Activated naive CD8-positive, alpha-beta T cell treated with anti-CD3 and anti-CD28 coated beads, Interleukin-2, amount 50 U/mL, for 24 hours (primary cell): Measurements from ENCODE around the gene UGT2A2.
"Not testable (repeated sequence)": the region's sequence is repeated elsewhere in the genome, so short reads cannot be mapped to it uniquely, and the experiment has no call there.

Experiments
- ATAC-seq: fragments of 150-1000 bp; cut with Tn5 transposase; one replicate; pipeline ENCODE4 v1.10.0; 2021
- DNase-seq: peaks from one replicate; pipeline ENCODE4 v3.0.0; 2021
- H3K27ac Mint-ChIP-seq: one replicate; pipeline ENCODE4 v1.8.0; 2021; ENCODE audit warnings: mild to moderate bottlenecking, mixed read lengths
- H3K27me3 Mint-ChIP-seq: one replicate; pipeline ENCODE4 v1.8.0; 2021; ENCODE audit warnings: mixed read lengths
- H3K36me3 Mint-ChIP-seq: one replicate; pipeline ENCODE4 v1.8.0; 2021; ENCODE audit warnings: low read depth, mixed read lengths
- H3K4me1 Mint-ChIP-seq: one replicate; pipeline ENCODE4 v1.8.0; 2021; ENCODE audit warnings: mixed read lengths
- H3K4me3 Mint-ChIP-seq: one replicate; pipeline ENCODE4 v1.8.0; 2021; ENCODE audit warnings: mild to moderate bottlenecking, moderate library complexity, mixed read lengths
- H3K9me3 Mint-ChIP-seq: one replicate; pipeline ENCODE4 v1.8.0; 2021; ENCODE audit warnings: mixed read lengths

The UGT2A2 gene

GRCh38 chr4:69639542-69639941 is at the start of gene UGT2A2:
TSS of gene UGT2A2 (minus strand) at chr4:69639642. CDS start at chr4:69639640, 2 bp downstream.
- Mint-ChIP-seq H3K4me3 (no peak within 1 kb of the TSS), H3K9me3 (no peaks in the 10 kb centered on the region), H3K36me3 (no peaks in the 10 kb centered on the region), H3K27me3 (no peaks in the 10 kb centered on the region), H3K27ac (no peak within 1 kb of the TSS), H3K4me1 (no peaks in the 10 kb centered on the region)
- no peak for DNase-seq
- no peak for ATAC-seq

GRCh38 chr4:69684804-69685203 is 45.4 kb upstream of the UGT2A2 start:
- Mint-ChIP-seq H3K27ac (no peak overlapping the region), H3K36me3 (no peaks in the 10 kb centered on the region), H3K4me1 (peaks cover 2% of the 10 kb centered on the region), H3K4me3 (no peak overlapping the region), H3K27me3 (peaks cover 4% of the 10 kb centered on the region), H3K9me3 (no peaks in the 10 kb centered on the region)
- ATAC-seq (no peak), DNase-seq (no peak)

- no peak overlapping the region for H3K27ac Mint-ChIP-seq
- H3K4me1 Mint-ChIP-seq = no peaks in the 10 kb centered on the region
- H3K27me3 Mint-ChIP-seq = peaks cover 5% of the 10 kb centered on the region
- H3K9me3 Mint-ChIP-seq = no peaks in the 10 kb centered on the region
- no peaks in the 10 kb centered on the region for H3K36me3 Mint-ChIP-seq
- DNase-seq (no peak), ATAC-seq (no peak)
- H3K4me3 Mint-ChIP-seq = no peak overlapping the region
These were observed 29.2 kb upstream of the UGT2A2 start for GRCh38 chr4:69668680-69669079.

GRCh38 chr4:69664009-69664408 is 24.6 kb upstream of the UGT2A2 start:
- not testable (repeated sequence) for H3K4me1 Mint-ChIP-seq, H3K4me3 Mint-ChIP-seq, H3K9me3 Mint-ChIP-seq, H3K27ac Mint-ChIP-seq, DNase-seq, H3K27me3 Mint-ChIP-seq, H3K36me3 Mint-ChIP-seq, ATAC-seq

GRCh38 chr4:69661130-69661803 is 21.8 kb upstream of the UGT2A2 start:
- not testable (repeated sequence) for ATAC-seq, H3K4me3 Mint-ChIP-seq, H3K4me1 Mint-ChIP-seq, DNase-seq, H3K27me3 Mint-ChIP-seq, H3K27ac Mint-ChIP-seq, H3K9me3 Mint-ChIP-seq, H3K36me3 Mint-ChIP-seq

- Mint-ChIP-seq H3K36me3 (no peaks in the 10 kb centered on the region), H3K27me3 (no peaks in the 10 kb centered on the region), H3K9me3 (peaks cover 5% of the 10 kb centered on the region), H3K4me3 (no peak overlapping the region), H3K4me1 (no peaks in the 10 kb centered on the region), H3K27ac (no peak overlapping the region)
- ATAC-seq (no peak), DNase-seq (no peak)
These were observed 18.7 kb upstream of the UGT2A2 start for GRCh38 chr4:69658133-69658532.

GRCh38 chr4:69656653-69657158 is 17.3 kb upstream of the UGT2A2 start:
- Mint-ChIP-seq H3K4me3 (no peak overlapping the region), H3K4me1 (no peaks in the 10 kb centered on the region), H3K9me3 (no peaks in the 10 kb centered on the region), H3K36me3 (no peaks in the 10 kb centered on the region), H3K27ac (no peak overlapping the region), H3K27me3 (no peaks in the 10 kb centered on the region)
- DNase-seq = no peak
- ATAC-seq = no peak

DNA sequence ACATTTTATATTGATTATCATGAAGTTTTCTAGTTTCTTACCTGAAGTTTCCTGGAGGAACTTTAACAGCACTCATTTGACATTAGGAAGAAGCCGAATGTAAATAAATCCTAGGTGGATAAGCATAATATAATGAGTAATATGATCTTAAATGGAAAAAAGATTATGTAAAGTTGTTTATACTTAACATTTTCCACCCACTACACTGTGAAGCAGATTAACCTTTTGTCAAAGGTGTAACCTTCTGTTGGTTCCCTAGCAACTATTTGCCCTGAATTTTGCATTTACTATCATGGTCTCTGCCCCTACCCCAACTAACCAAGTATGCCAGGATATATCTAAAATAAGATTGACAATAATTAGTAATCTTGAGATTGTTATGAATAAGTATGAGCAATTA is 13.7 kb upstream of the UGT2A2 start, which contains the start of gene UGT2A1:
Gene UGT2A1 (minus strand): TSS at position 101 of the 400 bp plus-strand sequence. CDS start 5,603 bp downstream, outside the sequence.
- DNase-seq (no peak), ATAC-seq (no peak)
- Mint-ChIP-seq H3K27ac (no peak within 1 kb of the TSS), H3K4me3 (no peak within 1 kb of the TSS), H3K9me3 (no peaks in the 10 kb centered on the region), H3K27me3 (no peaks in the 10 kb centered on the region), H3K36me3 (no peaks in the 10 kb centered on the region), H3K4me1 (no peaks in the 10 kb centered on the region)

DNA sequence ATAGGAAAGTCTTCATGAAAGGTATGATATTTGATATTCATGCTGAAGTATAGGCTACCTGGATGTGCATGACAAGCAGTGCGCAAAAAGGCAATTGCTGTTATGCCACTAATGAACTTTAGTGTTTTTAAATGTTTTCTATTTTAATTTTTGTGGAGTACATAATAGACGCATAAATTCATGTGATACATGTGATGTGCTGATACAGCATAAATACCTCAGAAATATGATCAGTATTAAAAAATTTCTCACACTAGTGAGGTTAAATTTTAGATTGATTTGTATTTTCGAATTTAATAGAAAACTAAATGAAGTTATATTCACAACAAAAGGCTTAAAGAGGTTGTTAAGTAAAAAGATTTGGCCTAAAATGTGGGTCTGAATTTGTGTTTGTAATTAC is 11.4 kb upstream of the UGT2A2 start:
- ATAC-seq (no peak), DNase-seq (no peak)
- H3K4me3 Mint-ChIP-seq = no peak overlapping the region
- H3K27me3 Mint-ChIP-seq = no peaks in the 10 kb centered on the region
- no peak overlapping the region for H3K27ac Mint-ChIP-seq
- no peaks in the 10 kb centered on the region for H3K4me1 Mint-ChIP-seq
- H3K9me3 Mint-ChIP-seq = no peaks in the 10 kb centered on the region
- no peaks in the 10 kb centered on the region for H3K36me3 Mint-ChIP-seq

GRCh38 chr4:69649629-69650028 is 10.2 kb upstream of the UGT2A2 start:
- Mint-ChIP-seq H3K4me1 (no peaks in the 10 kb centered on the region), H3K4me3 (no peak overlapping the region), H3K27ac (no peak overlapping the region), H3K9me3 (no peaks in the 10 kb centered on the region), H3K36me3 (no peaks in the 10 kb centered on the region), H3K27me3 (no peaks in the 10 kb centered on the region)
- DNase-seq (no peak), ATAC-seq (no peak)

- DNase-seq (no peak), ATAC-seq (no peak)
- Mint-ChIP-seq H3K36me3 (no peaks in the 10 kb centered on the region), H3K27ac (no peak overlapping the region), H3K4me3 (no peak overlapping the region), H3K4me1 (no peaks in the 10 kb centered on the region), H3K9me3 (no peaks in the 10 kb centered on the region), H3K27me3 (no peaks in the 10 kb centered on the region)
These were observed 9.8 kb upstream of the UGT2A2 start for GRCh38 chr4:69649207-69649606.

DNA sequence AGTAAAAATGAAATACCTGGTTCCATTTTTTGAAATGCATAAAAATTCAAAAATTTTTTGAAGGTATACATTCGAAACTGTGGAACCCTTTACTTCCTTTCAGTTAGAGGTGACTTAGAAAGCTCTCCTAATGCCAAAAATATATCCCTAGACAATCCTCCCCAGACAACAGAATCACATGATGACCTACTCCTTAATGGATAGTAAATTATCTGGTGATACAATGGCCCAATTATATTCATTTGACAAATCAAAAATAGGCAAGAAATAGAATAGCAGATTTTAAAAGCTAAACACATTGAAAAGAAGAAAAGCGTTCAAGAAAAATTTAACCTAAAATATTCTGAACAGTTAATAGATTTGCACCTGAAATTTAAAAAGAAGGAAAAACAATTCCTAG is 3.5 kb upstream of the UGT2A2 start:
- ATAC-seq (no peak), DNase-seq (no peak)
- H3K27ac Mint-ChIP-seq = no peak overlapping the region
- H3K4me3 Mint-ChIP-seq = no peak overlapping the region
- H3K4me1 Mint-ChIP-seq = no peaks in the 10 kb centered on the region
- no peaks in the 10 kb centered on the region for H3K9me3 Mint-ChIP-seq
- no peaks in the 10 kb centered on the region for H3K27me3 Mint-ChIP-seq
- H3K36me3 Mint-ChIP-seq = no peaks in the 10 kb centered on the region

DNA sequence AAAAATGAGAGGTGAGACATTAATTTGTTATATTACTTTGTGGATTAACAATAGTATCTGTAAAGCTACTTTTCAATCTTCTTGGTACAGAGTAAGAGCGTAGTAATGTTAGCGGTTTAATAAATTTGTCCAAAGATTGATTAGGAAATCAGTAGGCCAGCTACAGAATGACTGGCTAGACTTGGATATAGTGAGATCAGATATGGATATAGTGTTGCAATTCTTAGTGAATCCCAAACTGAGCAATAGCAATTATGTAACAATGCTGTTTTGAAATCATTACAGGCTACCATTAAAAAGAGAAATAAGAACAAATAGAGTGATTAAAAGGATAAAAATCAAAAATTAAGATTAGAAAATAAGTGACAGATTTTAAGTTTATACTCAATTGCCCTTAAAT is 847 bp upstream of the UGT2A2 start:
- DNase-seq (no peak), ATAC-seq (no peak)
- Mint-ChIP-seq H3K27ac (no peak overlapping the region), H3K4me3 (no peak overlapping the region), H3K27me3 (no peaks in the 10 kb centered on the region), H3K4me1 (no peaks in the 10 kb centered on the region), H3K36me3 (no peaks in the 10 kb centered on the region), H3K9me3 (no peaks in the 10 kb centered on the region)

DNA sequence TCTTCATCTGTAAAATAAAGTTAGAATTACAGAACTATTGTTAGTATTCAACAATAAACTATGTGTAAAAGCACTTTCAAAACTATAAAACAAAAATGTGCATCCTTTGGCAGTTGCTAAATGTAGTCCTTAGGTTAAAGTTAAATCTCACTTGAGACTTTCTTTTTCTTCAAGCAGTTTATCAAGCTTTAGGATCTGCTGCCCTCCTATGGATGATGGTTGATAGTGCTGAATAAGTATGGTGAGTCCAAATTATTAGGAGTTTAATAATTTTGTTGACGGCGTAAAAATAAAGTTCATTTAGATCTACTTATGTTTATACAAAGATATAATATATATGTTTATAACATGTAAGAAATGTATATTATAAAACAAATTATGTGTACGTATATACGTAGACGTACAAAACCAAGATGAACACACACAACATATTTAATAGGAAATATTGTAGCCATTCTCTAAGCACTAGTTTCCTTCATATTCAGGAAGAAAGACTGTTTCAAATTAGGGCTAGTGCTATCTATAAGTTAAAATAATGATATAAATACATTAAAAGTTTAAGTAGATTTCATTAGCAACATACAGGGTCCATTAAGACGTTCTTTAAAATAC is 22.3 kb downstream of the UGT2A2 start:
- DNase-seq (no peak), ATAC-seq (no peak)
- Mint-ChIP-seq H3K9me3 (peaks cover 5% of the 10 kb centered on the region), H3K27me3 (no peaks in the 10 kb centered on the region), H3K4me3 (no peak overlapping the region), H3K27ac (no peak overlapping the region), H3K4me1 (no peaks in the 10 kb centered on the region), H3K36me3 (no peaks in the 10 kb centered on the region)

DNA sequence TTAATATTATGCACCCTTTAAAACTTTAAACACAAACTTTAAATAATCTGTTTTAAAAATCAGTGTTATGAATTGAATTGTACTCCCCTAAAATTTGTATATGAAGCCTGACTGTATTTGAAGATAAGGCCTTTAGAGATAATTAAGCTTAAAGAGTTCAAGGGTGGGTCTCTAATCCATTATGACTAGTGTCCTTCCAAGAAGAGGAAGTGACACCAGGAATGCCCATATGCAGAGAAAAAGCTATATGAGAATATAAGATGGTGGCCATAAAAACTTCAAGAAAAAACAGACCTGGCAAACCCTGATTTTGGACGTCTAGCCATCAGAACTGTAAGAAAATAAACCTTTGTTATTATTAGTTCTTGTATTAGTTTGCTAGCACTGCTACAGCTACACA is 29.0 kb downstream of the UGT2A2 start:
- no peak overlapping the region for H3K27ac Mint-ChIP-seq
- ATAC-seq = no peak
- no peaks in the 10 kb centered on the region for H3K4me1 Mint-ChIP-seq
- H3K36me3 Mint-ChIP-seq = no peaks in the 10 kb centered on the region
- no peak for DNase-seq
- no peaks in the 10 kb centered on the region for H3K27me3 Mint-ChIP-seq
- no peak overlapping the region for H3K4me3 Mint-ChIP-seq
- peaks cover 3% of the 10 kb centered on the region for H3K9me3 Mint-ChIP-seq
